NCI-H2081 (cell line): ENCODE data around the gene SERPINA1.
"Not testable (repeated sequence)": the region's sequence is repeated elsewhere in the genome, so short reads cannot be mapped to it uniquely, and the experiment has no call there.

Source experiments
- DNase-seq, 2 experiments: peaks; one replicate each; lab custom pipeline; 2025; lab: John Stamatoyannopoulos, UW

Gene SERPINA1

DNA sequence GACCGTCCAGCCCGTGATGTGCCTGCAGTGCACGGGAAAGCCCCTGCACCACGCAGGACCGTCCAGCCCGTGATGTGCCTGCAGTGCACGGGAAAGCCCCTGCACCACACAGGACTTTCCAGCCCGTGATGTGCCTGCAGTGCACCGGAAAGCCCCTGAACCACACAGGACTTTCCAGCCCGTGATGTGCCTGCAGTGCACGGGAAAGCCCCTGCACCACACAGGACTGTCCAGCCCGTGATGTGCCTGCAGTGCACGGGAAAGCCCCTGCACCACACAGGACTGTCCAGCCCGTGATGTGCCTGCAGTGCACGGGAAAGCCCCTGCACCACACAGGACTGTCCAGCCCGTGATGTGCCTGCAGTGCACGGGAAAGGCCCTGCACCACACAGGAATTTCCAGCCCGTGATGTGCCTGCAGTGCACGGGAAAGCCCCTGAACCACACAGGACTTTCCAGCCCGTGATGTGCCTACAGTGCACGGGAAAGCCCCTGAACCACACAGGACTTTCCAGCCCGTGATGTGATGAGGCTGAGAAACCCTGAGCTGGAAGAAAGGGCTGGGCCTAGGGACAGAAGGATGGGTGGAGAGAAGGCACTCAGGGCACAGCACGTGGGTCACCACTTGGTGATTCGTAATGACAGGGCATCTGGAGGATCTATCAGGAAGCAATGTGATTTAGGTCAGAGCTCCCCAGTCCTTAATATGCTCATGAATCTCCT is 42.2 kb downstream of the SERPINA1 start:
- not testable (repeated sequence) for DNase-seq

- DNase-seq: no peak
Observed at GRCh38 chr14:94345344-94346064, 42.9 kb downstream of the SERPINA1 start.

DNA sequence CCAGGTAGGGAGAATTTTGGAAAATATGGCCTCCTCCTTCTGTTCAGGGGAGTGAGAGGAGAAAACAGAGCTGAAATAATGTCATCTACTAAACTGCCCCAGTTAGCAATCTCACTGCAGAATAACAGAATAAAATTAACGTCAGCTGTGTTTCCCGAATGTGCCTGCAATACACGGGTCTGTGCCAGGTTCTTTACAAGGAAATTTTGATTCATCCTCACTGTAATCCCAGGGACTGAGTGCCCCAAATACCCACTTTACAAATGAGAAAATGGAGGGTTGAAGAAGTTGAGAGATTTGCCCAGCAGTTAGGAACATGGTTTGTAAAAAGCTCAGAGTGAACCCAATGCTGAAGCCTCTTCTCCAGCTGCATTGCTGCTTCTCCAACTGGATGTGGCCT is 44.0 kb downstream of the SERPINA1 start:
- DNase-seq: no peak

DNA sequence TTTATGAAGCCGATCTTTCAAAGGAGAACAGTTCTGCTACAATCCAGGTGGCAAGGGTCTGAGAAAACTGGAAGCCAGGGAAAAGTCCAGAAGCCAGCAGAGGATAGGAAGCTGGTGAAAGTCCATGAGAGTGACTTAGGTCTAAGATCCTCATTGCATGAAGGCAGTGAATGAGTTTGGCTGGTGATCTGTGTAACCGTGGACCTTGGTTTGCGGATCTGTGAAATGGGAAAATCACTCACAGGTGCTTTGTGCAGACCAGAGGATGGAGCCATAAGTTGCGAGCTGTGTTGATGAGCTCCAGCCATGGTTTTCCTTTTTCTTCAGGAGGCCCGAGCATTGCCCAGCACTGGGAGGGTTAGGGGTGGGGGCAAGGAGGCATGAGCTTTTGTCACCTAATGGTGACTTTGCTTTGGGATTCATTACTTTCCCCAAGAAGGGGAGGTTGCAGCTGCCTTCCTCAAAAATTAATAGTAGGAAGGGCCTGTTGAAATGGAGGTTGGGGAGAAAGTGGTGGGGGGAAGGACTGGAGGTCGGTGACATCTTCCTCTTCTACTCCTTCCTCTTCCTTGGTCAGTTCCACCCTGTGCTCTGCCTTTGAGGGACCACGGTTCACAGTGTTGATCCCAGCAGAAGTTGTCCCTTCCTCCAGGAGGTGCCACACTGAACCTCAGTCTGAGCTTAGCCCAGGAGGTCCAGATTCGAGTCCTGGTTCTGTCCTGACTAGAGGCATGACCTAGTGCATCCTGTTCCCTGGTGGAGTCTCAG is 45.0 kb downstream of the SERPINA1 start:
- no peak for DNase-seq

DNA sequence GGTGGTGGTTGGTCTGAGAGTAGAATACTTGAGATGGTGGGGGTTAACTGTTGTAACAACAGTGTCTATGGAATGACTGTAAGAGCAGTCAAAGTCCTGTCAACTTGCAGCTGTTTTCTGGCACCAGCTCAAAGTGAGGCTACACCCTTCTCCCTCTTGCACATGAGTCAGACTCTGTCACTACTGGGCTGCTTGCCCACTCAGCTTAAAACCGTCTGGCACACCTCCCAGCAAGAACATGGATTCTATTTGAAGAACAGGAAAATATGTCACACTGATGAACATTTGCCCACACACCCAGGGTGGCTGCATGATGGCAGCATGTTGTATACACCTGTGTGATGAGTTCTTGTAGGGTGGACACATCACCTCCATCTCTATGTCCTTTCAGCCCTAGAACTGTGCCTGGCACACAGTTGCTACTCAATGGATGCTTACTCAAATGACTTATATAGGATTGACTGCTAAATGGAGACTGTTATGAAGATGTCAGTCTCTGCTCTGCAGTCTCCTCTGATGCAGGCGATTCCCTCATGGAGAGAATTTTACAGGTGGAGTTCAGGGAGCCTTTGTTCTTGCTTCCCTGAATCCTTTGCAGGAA is 46.0 kb downstream of the SERPINA1 start:
- DNase-seq: no peak

DNA sequence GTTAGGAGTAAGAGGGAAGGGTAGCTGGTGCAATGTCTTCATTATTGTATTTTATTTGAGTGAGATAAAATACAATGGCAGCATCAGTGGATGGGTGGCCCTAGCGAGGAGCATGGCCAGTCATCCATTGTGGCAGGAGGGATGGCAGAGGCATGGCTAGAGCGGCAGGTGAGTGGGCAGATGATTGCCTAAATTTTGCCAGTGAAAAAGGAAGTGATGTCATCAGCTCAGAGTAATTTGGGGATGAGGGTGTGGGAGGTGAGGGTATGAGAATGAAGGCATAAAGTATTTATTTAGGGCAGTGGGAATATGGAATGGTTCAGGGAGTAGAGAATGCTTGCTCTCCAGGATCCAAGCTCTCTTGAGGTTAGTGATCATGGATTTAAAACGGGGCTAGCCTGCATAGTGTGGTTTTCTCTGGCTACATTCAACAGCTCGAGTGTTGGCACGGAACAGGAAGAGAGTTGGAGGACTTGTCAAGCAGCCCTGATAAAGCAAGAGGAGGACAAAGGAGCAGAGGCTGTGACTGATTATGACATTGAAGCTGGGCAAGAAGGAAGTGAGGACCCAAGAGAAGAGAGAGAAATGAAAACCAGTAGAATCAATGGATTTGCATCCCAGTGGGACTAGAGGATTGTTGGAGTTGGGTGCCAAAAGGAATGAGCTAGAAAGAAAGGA is 46.6 kb downstream of the SERPINA1 start:
- DNase-seq: no peak

GRCh38 chr14:94340533-94340932 is 47.9 kb downstream of the SERPINA1 start:
- no peak for DNase-seq

DNA sequence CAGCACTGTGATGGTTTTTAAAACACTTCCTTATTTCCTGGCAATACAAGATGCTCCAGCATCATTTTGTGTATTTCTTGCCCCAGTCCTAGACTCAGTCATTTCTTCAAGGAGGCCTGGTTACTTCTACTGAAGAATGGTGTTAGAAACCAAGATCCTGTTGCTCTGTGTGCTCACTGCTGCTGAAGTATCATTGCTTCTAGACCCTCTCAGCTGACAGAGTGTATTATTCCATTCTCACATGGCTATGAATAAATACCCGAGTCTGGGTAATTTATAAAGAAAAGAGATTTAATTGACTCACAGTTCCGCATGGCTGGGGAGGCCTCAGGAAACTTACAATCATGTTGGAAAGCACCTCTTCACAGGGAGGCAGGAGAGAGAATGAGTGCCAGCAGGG is 50.4 kb downstream of the SERPINA1 start:
- no peak for DNase-seq

- no peak for DNase-seq
Observed at GRCh38 chr14:94337274-94337673, 51.1 kb downstream of the SERPINA1 start.

DNA sequence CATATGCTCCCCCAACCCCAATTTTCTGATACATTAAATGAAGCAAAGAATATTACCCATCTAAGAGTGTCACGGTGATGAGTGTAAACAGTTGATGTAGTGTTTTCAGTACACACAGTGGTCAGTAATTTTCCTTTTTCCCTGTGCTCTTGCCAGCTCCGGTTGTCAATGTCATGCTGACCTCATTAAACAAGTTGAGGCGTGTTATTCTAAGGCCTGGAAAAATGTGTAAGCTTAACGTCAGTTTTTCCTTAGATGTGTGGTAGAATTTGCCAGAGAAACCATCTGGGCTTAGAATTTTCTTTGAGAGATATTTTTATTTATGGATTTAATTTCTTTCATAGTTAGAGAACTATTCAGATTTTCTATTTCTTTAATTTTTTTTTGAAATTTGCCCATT is 53.5 kb downstream of the SERPINA1 start:
- DNase-seq: no peak

DNA sequence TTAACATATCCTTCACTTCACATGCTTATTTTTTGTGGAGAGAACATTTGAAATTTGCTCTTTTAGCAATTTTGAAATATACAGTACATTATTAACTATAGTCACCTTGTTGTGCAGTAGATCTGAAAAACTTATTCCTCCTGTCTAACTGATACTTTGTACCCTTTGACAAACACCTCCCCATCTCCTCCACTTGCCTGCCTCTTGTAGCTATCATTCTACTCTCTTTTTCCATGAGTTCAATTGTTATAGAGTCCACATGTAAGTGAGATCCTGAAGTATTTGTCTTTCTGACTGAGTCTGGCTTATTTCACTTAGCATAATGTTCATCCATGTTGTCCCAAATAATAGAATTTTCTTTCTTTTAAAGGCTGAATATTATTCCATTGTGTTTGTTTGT is 55.8 kb downstream of the SERPINA1 start:
- DNase-seq: no peak

DNA sequence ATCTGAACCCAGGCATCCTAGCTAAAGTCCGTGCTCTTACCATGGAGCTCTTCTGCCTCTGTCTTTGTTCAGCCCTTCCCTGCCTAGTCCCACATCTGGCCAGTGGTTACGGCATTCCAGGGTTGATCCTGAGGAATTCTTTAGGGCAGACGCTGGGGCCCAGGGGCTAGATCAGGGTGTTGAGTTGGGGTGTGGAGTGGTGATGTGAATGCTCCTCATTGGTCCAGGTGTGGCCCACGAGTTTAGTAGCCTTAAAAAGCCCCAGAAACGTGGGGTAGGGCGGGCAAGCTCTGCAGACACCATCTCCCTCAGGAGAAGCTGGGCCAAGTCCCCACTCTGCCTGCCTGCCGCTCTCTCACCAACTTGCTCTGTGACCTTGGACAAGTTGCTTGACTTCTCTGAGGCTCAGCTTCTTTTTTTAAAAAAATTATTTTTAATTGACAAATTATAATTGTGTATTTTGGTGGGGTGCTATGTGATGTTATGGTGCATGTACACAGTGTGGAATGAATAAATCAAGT is 56.3 kb downstream of the SERPINA1 start:
- DNase-seq: no peak

GRCh38 chr14:94331462-94331861 is 56.9 kb downstream of the SERPINA1 start:
- no peak for DNase-seq

- DNase-seq: no peak
Observed at GRCh38 chr14:94330857-94331256, 57.5 kb downstream of the SERPINA1 start.

GRCh38 chr14:94330432-94330831 is 58.0 kb downstream of the SERPINA1 start:
- DNase-seq: no peak

- no peak for DNase-seq
Observed at GRCh38 chr14:94329857-94330256, 58.5 kb downstream of the SERPINA1 start.

DNA sequence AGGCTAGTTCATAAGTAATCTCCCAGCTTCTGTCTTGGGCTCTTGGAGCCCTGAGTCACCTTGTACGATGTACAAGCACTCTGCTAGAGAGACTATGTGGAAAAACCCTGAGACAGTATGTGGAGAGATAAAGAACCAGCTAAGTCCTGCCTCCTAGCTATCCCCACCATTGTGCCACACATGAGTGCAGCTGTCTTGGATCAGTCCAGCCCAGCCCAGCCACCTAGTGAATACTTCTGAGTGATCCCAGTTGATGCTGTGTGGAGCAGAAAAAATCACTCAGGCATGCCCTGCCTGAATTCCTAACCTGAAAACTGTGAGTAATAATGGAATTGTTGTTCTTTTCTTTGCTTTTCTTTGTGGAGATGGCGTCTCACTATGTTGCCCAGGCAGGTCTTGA is 60.2 kb downstream of the SERPINA1 start:
- no peak for DNase-seq
